Stimulated activated CD4-positive, alpha-beta T cell treated with anti-CD3 and anti-CD28 coated beads, Interleukin-12 subunit alpha, Interleukin-12 subunit beta, amount 100 ng/mL, for 48 hours (primary cell): ENCODE measurements around the gene ZNF608.
A peak's percentile ranks its signal among the peaks of the same experiment; 100 is the strongest.

Experiments used
- DNase-seq, 3 donors: peaks; one replicate each; pipeline ENCODE4 v3.0.0-alpha.2; 2020; ENCODE audit warnings: low read depth in 2 of 3, low spot score in 1 of 3

Gene ZNF608

GRCh38 chr5:124755041-124755440 lies 8.6 kb upstream of the ZNF608 start:
- DNase-seq, result no peak

- no peak for DNase-seq
Observed at GRCh38 chr5:124754206-124754927, 7.9 kb upstream of the ZNF608 start.

- DNase-seq, result no peak
Observed at GRCh38 chr5:124752854-124753720, 6.6 kb upstream of the ZNF608 start.

- no peak for DNase-seq
Observed at GRCh38 chr5:124751031-124751430, 4.6 kb upstream of the ZNF608 start.

- peak in 1 of 3 donors; percentile 1 for DNase-seq
Observed at GRCh38 chr5:124748687-124749594, 2.5 kb upstream of the ZNF608 start.

- no peak for DNase-seq
Observed at GRCh38 chr5:124747791-124748686, 1.6 kb upstream of the ZNF608 start.

GRCh38 chr5:124746916-124747790 lies 714 bp upstream of the ZNF608 start:
- DNase-seq, result no peak

GRCh38 chr5:124745007-124745927 lies 1.2 kb downstream of the ZNF608 start:
- no peak for DNase-seq

GRCh38 chr5:124744170-124744971 lies 2.1 kb downstream of the ZNF608 start:
- no peak for DNase-seq

- no peak for DNase-seq
Observed at GRCh38 chr5:124743602-124744169, 2.8 kb downstream of the ZNF608 start.

- DNase-seq, result no peak
Observed at GRCh38 chr5:124742983-124743601, 3.3 kb downstream of the ZNF608 start.

GRCh38 chr5:124742521-124742920 lies 3.9 kb downstream of the ZNF608 start:
- no peak for DNase-seq

- DNase-seq, result no peak
Observed at GRCh38 chr5:124741711-124742496, 4.5 kb downstream of the ZNF608 start.

GRCh38 chr5:124740991-124741583 lies 5.4 kb downstream of the ZNF608 start:
- no peak for DNase-seq

- DNase-seq, result no peak
Observed at GRCh38 chr5:124740071-124740470, 6.4 kb downstream of the ZNF608 start.
